Stimulated activated CD4-positive, alpha-beta T cell treated with anti-CD3 and anti-CD28 coated beads, TNF-alpha, amount 100 ng/mL, for 4 hours (primary cell): ENCODE measurements around the gene WDR74.
"Not testable (repeated sequence)": the region's sequence is repeated elsewhere in the genome, so short reads cannot be mapped to it uniquely, and the experiment has no call there.

Experiments used
- DNase-seq, 3 experiments: peaks; one replicate each; pipeline ENCODE4 v3.0.0-alpha.2; 2020; ENCODE audit warnings: low read depth in 3 of 3

WDR74 gene

DNA sequence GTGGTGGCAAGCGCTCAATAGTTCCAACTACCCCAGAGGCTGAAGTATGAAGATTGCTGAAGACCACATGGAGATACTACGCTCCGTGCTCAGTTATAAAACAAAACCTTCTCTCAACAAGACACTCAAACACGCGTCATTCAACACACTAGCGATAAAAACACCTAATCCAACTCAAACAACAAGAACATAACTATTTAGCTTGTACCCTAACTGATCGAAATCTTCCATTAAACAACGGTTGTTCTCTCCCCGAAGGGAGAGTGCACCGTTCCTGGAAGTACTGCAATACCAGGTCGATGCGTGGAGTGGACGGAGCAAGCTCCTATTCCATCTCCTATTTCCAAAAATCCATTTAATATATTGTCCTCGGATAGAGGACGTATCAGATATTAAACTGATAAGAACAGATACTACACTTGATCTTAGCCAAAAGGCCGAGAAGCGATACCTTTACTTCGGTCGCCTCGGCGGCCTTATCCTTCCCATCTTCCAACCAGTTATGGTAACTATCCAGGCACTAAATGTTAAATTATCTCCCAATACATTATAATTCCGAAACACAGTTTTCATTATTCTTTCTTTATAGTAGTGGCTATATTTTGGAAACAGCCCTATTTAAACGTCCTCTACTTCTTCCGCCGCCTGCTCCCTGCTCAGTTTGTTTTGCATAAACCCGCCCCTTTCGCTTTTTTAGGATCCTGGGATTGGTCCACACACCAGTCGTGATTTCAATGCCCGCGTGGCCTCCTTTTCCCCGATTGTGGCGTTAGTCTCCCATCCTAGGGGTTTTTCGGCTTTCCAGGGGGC, 2.2 kb upstream of the WDR74 start:
- peak; percentile 58 to 71 (median 61) for DNase-seq

GRCh38 chr11:62840721-62841360, 1.5 kb upstream of the WDR74 start:
- DNase-seq = peak; percentile 49 to 66 (median 55)

DNA sequence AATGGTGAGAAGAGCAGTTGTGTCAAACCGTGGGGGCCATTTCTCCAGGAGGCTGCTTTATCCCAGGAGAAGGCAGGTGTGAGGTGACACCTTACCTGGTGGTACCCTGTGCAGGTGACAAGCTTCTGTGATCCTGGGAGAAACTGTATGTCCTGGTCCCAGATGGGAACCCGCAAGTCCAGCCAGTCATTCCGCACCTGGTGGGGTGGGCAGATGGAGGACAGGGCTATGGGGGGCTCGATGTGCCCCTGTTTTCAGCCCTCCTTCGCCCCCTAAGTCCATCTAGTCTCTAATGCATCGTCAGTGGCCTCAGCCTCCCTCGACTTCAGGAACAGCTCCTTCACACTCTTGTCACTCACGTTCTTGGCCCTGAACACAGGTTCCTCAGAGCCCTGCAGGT, 4.1 kb downstream of the WDR74 start:
- no peak for DNase-seq

- no peak for DNase-seq
Observed at GRCh38 chr11:62832336-62833234, 6.8 kb downstream of the WDR74 start, which contains the start of gene TEX54. TSS of gene TEX54 (minus strand) at chr11:62832841.

GRCh38 chr11:62831520-62832335, 7.7 kb downstream of the WDR74 start, which contains the start of gene STX5:
TSS of gene STX5 (minus strand) at chr11:62832051. CDS start at chr11:62831243, 808 bp downstream.
- DNase-seq = peak; percentile 99

DNA sequence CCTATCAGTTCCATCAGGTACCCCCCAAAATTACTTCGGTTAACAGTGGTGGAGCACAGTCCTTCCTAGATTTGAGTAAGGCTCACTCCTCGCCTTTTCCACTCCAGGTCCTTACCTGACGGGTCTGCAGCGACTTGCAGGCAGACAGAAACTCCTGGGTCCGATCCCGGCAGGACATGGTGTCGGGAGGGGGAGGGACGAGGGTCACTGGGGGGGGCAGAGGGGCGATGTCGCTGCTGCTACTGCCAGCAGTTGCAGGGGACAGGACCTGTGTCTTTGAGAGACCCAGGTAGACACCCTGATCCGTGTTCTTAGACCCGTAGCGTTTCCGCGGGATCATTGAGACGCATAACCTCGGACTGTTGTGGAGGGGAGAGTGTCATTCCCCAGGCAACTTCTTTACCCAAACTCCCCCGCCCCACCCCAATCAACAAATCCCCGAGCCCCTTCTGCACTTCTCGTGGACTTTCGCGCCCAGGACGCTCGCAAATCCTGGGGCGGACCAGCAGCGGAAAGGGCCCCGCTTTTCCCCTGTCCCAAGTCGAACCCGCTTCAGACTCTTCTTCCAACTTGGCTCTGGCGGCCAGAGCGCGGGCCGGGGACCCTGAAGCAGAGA, 8.4 kb downstream of the WDR74 start:
- DNase-seq = no peak

DNA sequence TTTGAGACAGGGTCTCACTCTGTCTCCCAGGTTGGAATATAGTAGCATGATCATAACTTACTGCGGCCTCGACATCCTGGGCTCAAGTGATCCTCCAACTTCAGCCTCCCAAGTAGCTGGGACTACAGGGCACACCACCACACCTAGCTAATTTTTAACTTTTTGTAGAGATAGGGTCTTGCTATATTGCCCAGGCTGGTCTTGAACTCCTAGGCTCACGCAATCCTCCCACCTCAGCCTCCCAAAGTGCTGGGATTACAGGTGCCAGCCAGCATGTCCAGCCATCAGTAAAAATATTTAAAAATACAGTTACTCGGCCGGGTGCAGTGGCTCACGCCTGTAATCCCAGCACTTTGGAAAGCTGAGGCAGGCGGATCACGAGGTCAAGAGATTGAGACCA, 11.3 kb downstream of the WDR74 start:
- not testable (repeated sequence) for DNase-seq

GRCh38 chr11:62823677-62824076, 15.7 kb downstream of the WDR74 start:
- DNase-seq = no peak

- DNase-seq = no peak
Observed at GRCh38 chr11:62817129-62817528, 22.3 kb downstream of the WDR74 start.

DNA sequence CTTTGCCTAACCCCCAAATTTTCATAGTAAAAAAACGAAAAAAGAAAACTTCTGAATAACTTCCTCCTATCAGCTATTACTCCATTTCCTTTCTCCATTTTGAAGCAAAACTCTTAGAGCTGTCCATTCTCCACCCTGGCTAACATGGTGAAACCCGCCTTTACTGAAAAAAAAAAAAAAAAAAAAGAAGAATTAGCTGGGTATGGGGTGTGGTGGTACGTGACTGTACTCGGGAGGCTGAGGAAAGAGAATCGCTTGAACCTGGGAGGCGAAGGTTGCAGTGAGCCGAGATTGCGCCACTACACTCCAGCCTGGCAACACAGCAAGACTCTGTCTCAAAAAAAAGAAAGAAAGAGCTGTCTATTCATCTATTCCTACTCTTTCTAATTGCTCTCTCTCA, 22.8 kb downstream of the WDR74 start:
- DNase-seq = no peak

- no peak for DNase-seq
Observed at GRCh38 chr11:62811659-62812058, 27.7 kb downstream of the WDR74 start.

- DNase-seq = no peak
Observed at GRCh38 chr11:62810748-62811147, 28.6 kb downstream of the WDR74 start.

DNA sequence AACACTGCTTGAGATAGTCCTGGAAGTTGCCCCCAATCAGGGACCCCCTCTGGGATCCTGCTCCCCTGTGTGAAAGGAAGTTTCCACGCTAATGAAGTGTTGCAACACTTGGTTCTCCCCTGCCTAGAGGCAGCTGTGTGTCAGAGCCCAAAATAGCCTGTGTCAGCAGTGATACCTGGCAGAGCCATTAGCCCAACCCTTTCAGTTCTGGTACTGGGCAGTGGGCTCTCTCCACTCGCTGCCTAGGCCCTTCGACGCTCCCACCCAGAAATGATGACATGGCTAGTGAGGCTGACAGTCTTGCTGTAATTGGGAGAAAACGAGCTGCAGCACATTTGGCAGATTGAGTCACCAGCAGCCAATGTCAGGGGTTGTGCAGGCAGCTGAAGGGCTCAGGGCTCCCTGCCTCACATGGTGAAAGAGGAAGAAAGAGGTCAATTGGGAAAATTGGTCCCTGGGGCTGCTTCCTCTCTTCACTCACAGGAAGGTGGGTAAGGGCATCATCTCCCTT, 32.7 kb downstream of the WDR74 start:
- DNase-seq = no peak

- DNase-seq = no peak
Observed at GRCh38 chr11:62805961-62806441, 33.4 kb downstream of the WDR74 start.

GRCh38 chr11:62805076-62805892, 34.1 kb downstream of the WDR74 start, which contains the start of gene NXF1:
TSS of gene NXF1 (minus strand) at chr11:62805440. CDS start at chr11:62805356, 84 bp downstream.
- peak; percentile 92 to 95 (median 93) for DNase-seq

- DNase-seq = no peak
Observed at GRCh38 chr11:62804310-62805075, 34.9 kb downstream of the WDR74 start.

DNA sequence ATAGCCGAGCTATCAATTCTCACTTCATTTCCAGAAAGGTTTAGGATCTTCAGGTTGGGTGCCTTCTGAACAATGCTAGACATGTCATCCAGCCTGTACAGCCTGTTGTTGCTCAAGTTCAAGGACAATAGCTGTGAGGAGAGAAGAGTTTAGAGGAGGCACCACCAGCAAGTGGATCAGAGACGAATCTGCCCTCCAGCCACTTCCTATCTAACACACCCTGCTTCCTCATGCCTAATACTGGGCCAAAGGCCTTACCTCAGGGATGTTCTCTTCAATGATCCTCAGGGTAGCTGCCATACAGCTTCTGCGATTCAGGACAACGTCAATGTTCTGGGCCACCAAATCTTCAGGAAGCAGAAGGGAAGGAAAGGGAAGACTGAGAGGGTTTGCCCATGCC, 38.3 kb downstream of the WDR74 start:
- no peak for DNase-seq

DNA sequence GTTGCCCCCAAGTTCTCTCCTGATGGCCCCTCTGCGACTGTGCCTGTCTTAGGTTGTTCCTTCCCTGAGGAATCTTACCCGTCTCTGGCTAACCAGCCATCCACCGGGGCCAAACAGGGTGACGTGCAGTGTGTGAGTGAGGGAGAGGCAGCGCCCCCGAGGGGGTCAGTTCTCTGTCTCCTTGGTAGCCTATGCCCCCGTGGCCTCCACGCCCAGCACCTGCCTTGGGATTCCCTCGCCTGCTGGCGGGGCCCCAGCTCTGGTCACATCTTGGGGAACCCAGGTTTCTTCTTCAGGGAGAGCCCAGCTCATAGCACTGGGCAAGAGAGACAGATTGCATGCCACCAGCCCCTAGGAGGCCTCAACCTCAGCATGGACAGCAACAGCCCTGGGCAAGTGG, 39.9 kb downstream of the WDR74 start:
- DNase-seq = no peak

- no peak for DNase-seq
Observed at GRCh38 chr11:62796281-62796680, 43.1 kb downstream of the WDR74 start.
